BJ (cell line): Measurements from ENCODE around the gene LPAR3. TPM values are rescaled to one million over a fixed set of nuclear protein-coding genes. Genes with fewer than 3 reads are reported as not detected.

Experiments used
- CTCF ChIA-PET: fragments of 350-600 bp; formaldehyde crosslinking; extraction: SDS; loops from one replicate; lab custom pipeline; 2021; ENCODE audit warnings: antibody characterized with exemption, inconsistent platforms; lab: Yijun Ruan, JAX
- POLR2A ChIA-PET: fragments of 300-600 bp; sonication (Branson Sonifier 250); formaldehyde crosslinking; extraction: SDS; loops from one replicate; lab custom pipeline; 2021; ENCODE audit warnings: antibody characterized with exemption; lab: Charles Lee
- DNase-seq: peaks from one replicate; pipeline ENCODE4 v3.0.0-alpha.2; 2011; ENCODE audit warnings: low read depth
- H3K27me3 ChIP-seq: 2 replicates; pipeline ENCODE4 v1.6.0; 2011; ENCODE audit warnings: low read length; ENCODE audit not compliant: control insufficient read depth, insufficient read depth
- H3K36me3 ChIP-seq: 2 replicates; pipeline ENCODE4 v1.5.1; 2011; ENCODE audit warnings: low read length; ENCODE audit not compliant: control insufficient read depth, insufficient read depth
- H3K4me3 ChIP-seq: 2 replicates; pipeline ENCODE4 v1.5.1; 2011; ENCODE audit warnings: low read depth, mild to moderate bottlenecking, control low read depth, low read length
- polyA plus RNA-seq: library from polyadenylated mRNA; depleted of rRNA; stranded (reverse); fragments of >200 nt; gene quantifications from 2 replicates; pipeline ENCODE4 v1.2.3, GENCODE V29; 2011
- TF ChIP-seq, protein P1 (sequence below): IDR thresholded peaks from 2 replicates; pipeline ENCODE4 v1.5.1; 2011; ENCODE audit warnings: low read depth, mild to moderate bottlenecking, control low read depth, inconsistent platforms, low read length, moderate library complexity; ENCODE audit not compliant: insufficient read depth

LPAR3 gene
- polyA plus RNA-seq, 1 experiment = 0.05 TPM

DNA sequence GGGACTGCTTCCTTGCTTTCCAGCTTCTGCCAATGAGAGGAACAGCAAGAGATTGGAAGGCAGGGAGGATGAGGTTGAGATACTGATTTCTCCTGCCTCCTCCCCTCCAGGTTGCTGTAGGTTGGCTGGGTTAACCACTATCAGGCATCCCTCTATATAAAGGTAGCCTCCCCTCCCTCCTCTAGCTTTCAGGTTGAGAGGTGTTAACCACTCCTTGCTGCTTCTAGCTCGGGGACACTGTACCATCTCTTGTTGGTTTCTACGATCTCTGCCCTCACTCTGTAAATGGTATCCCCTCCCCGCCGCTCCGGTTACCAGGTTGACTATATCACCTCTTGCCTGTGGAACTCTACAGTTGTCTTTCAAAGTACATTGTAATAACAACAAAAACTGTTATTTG lies 16.7 kb downstream of the LPAR3 start:
- TF ChIP-seq, protein P1, sequence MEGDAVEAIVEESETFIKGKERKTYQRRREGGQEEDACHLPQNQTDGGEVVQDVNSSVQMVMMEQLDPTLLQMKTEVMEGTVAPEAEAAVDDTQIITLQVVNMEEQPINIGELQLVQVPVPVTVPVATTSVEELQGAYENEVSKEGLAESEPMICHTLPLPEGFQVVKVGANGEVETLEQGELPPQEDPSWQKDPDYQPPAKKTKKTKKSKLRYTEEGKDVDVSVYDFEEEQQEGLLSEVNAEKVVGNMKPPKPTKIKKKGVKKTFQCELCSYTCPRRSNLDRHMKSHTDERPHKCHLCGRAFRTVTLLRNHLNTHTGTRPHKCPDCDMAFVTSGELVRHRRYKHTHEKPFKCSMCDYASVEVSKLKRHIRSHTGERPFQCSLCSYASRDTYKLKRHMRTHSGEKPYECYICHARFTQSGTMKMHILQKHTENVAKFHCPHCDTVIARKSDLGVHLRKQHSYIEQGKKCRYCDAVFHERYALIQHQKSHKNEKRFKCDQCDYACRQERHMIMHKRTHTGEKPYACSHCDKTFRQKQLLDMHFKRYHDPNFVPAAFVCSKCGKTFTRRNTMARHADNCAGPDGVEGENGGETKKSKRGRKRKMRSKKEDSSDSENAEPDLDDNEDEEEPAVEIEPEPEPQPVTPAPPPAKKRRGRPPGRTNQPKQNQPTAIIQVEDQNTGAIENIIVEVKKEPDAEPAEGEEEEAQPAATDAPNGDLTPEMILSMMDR = no peak
- Histone ChIP-seq H3K27me3 (peaks cover 3% of the 10 kb centered on the region; the same call in 1 of the 2 replicates), H3K36me3 (no peaks in the 10 kb centered on the region), H3K4me3 (no peak overlapping the region)
- CTCF ChIA-PET = no interaction called here
- no peak for DNase-seq
- POLR2A ChIA-PET = no interaction called here

DNA sequence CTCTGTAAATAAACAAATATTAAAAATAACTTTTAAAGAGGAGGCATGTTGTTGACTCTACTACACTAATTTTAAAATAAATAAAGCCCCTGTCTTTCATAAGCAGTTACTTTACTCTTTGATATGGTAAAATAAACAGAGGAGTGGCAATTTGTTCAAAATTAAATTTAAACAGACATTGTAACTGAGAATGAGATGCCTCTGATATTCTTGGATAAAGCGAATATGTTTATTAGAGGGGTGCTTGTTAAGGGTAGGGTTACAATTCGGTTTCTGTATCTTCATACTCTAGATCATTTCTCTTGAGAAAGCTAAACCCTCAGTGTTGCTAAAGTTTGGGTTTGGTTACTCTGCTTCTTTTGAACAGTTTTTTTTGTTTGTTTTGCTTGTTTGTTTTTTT lies 19.6 kb downstream of the LPAR3 start:
- H3K36me3 ChIP-seq = no peaks in the 10 kb centered on the region
- H3K4me3 ChIP-seq = no peak overlapping the region
- TF ChIP-seq, protein P1 = no peak
- ChIA-PET POLR2A (no interaction called here), CTCF (interaction anchor here (0.6 kb wide), 1 partner anchor 13 kb away, joined by 3 read pairs; no protein-coding TSS in a partner anchor)
- peaks cover 3% of the 10 kb centered on the region; the same call in 1 of the 2 replicates for H3K27me3 ChIP-seq
- DNase-seq = no peak

DNA sequence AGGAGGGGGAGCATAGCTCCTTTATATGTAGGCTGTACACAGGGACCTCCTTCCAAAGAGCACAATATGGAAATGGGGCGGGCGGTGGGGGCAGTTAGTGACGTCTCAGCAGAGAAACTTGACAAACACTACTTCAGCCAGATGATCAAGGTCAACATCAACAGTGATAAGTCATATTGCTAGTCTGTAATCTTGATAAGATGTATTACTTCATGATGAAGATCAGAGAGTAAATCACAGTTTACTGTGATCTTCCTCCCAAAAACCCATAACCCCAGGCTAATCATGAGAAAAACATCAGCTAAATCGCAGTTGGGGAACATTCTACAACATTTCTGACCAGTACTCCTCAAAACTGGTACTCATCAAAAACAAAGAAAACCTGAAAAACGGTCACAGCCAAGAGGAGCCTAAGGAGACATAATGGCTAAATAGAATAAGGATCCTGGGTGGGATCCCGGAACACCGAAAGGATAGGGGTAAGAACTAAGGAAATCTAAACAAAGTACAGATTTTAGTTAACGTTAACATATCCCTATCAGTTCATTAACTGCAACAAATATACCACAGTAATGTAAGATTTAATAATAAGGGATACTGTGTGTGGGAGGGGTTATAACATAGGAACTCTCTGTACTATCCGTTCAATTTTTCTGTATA lies 20.2 kb downstream of the LPAR3 start:
- CTCF ChIA-PET = interaction anchor here (0.6 to 0.9 kb wide), 2 partner anchors 10 to 13 kb away, joined by 3 to 4 read pairs; no protein-coding TSS in a partner anchor

DNA sequence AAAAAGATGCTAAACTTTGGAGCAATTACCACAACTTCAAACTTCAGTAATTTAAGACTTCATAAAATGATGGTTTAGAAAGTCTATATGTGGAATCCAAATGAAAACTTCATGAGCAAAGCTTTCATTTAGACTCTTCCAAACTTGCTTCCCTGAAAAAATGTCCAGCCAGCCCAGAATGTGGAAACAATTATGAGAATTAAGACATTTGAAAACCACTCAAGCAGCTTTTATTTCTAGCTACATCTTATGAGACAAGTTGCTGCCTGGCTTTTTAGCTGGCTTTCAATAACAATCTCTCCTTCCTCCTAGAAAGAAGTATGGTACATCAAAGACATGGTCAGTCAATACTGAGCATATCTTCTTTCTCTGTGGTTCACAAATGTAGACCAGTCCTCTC lies 21.8 kb downstream of the LPAR3 start:
- no peaks in the 10 kb centered on the region for H3K36me3 ChIP-seq
- DNase-seq = no peak
- ChIA-PET POLR2A (no interaction called here), CTCF (no interaction called here)
- no peak overlapping the region for H3K4me3 ChIP-seq
- peaks cover 3% of the 10 kb centered on the region; the same call in 1 of the 2 replicates for H3K27me3 ChIP-seq
- TF ChIP-seq, protein P1 = no peak

More for the DNA sequence above, 20.2 kb downstream of the LPAR3 start:
- H3K36me3 ChIP-seq = no peaks in the 10 kb centered on the region
- DNase-seq = no peak
- peaks cover 3% of the 10 kb centered on the region; the same call in 1 of the 2 replicates for H3K27me3 ChIP-seq
- POLR2A ChIA-PET = no interaction called here
- H3K4me3 ChIP-seq = no peak overlapping the region
- TF ChIP-seq, protein P1 = no peak

DNA sequence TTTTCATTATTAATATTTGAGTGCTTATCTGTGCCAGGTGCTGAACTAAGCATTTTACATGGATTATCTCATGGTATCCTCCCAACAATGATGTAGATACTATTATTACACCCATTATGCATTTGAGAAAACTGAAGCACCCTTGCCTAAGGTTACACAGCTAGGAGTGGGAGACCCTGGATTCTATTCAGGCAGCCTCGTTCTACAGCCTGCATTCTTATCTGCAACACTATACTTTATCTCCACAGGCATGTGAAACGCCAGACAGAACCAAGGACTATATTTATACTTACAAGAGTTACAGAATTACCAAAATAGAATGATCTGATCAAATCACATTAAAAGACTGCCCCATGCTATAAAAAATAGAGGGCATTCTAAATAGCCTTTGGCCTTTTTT lies 22.4 kb downstream of the LPAR3 start:
- peaks cover 2% of the 10 kb centered on the region; the same call in 1 of the 2 replicates for H3K27me3 ChIP-seq

More for the DNA sequence above, 22.4 kb downstream of the LPAR3 start:
- TF ChIP-seq, protein P1 = no peak
- POLR2A ChIA-PET = no interaction called here
- H3K36me3 ChIP-seq = no peaks in the 10 kb centered on the region
- H3K4me3 ChIP-seq = no peak overlapping the region
- no peak for DNase-seq
- CTCF ChIA-PET = interaction anchor here (1.0 to 1.1 kb wide), 2 partner anchors 18 to 24 kb away, joined by 3 read pairs; no protein-coding TSS in a partner anchor
